HG02610 (cell line): ENCODE data around the gene CACNB3.
"Not testable (repeated sequence)": the region's sequence is repeated elsewhere in the genome, so short reads cannot be mapped to it uniquely, and the experiment has no call there.

Experiments used
- ATAC-seq: cut with Tn5 transposase; IDR thresholded peaks from one replicate; pipeline ENCODE4 v1.9.1; 2021; ENCODE audit warnings: mild to moderate bottlenecking, moderate library complexity; ENCODE audit not compliant: unreplicated experiment

The CACNB3 gene

GRCh38 chr12:48816143-48816854 lies 2.0 kb upstream of the CACNB3 start:
- ATAC-seq = no peak

DNA sequence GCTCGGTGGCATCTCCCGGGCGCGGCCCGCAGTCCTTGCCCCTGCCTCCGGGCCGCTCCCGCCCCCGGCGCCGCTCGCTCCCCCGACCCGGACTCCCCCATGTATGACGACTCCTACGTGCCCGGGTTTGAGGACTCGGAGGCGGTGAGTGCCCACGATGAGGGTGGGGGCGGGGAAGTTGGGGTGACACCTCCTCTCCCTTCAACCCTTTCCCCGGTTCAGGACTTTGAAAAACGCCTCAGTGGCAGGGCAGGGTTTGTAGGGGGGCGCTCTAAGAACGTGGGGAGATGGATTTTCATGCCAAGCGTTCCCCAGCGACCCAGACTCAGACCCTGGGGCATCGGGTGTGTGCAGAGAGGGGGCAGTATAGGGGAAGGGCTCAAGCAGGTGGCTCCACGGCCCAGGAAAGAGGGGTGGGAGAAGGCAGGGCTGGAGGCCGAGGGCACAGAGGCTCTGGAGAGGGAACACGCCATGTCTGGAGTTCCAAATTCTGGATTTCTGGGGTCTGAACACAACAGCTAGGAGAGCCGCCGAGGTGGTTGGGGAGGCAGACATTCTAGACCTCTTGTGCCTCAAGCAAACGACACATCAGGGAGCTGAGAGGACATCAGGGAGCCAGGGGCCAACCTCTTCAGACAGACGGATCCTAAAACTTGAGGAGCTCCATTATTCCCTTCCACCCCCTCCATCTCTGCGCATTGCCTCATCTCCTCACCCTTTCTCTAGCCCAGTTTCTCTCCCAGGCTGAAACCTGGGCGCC lies 715 bp downstream of the CACNB3 start:
- no peak for ATAC-seq

GRCh38 chr12:48819986-48820725 lies 1.9 kb downstream of the CACNB3 start:
- no peak for ATAC-seq

DNA sequence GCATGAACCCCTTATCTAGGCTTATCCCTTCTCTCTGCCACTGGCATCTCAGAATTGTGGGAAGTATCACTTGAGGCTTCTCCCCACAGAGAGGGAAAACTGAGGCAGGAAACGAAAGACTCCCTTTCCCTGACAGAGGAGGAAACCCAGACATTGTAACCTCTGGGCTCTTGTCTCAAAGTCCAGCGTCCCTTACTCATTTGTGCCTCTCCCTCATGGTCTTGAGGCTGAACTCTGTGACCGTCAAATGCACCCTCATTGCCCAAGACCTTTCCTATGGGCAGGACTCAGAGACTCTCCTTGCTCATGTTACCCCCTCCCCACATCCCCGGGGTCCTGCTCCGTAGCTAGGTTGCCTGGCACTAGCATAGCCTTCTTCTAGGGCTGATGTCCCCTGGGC lies 3.8 kb downstream of the CACNB3 start:
- ATAC-seq = no peak

GRCh38 chr12:48822711-48823110 lies 4.4 kb downstream of the CACNB3 start:
- no peak for ATAC-seq

GRCh38 chr12:48823281-48823680 lies 5.0 kb downstream of the CACNB3 start:
- ATAC-seq = no peak

- no peak for ATAC-seq
These were observed 5.8 kb downstream of the CACNB3 start for GRCh38 chr12:48824112-48824511.

DNA sequence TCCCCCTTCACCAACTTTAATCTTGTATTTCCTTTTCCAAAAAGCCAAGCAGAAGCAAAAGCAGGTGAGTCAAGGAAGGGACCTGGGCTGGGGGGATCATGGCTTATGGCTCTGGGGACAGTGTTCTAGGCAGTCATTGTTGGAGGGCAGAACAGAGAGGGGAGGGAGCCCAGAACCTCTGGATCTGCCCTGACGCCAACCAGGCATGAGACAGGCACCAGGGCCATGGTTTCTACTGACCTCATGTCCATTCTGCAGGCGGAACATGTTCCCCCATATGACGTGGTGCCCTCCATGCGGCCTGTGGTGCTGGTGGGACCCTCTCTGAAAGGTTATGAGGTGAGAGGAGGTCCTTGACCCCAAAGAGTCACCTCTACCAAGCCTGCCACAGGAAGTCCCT lies 6.6 kb downstream of the CACNB3 start:
- ATAC-seq = no peak

DNA sequence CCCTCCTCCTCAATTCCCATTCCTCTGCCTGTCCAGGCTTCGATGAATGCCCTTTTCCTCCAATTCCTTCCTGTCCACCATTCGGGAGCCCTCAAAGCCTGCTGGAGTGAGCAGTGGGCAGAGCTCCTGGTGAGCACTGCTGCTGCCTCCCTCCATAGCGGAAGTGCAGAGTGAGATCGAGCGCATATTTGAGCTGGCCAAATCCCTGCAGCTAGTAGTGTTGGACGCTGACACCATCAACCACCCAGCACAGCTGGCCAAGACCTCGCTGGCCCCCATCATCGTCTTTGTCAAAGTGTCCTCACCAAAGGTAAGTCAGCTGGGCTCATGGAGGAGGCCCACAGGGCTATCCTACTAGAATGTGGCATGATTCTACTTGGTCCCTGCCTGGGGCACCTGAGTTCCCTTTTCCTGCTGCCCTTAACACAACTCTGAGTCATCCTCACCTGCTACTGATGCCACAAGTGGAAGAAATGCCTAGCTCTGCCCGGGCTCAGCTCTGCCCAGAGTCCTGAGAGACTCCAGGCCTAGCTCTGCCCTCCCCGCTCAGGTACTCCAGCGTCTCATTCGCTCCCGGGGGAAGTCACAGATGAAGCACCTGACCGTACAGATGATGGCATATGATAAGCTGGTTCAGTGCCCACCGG lies 8.0 kb downstream of the CACNB3 start:
- no peak for ATAC-seq

GRCh38 chr12:48827026-48827425 lies 8.7 kb downstream of the CACNB3 start:
- ATAC-seq = no peak

- ATAC-seq = no peak
These were observed 9.3 kb downstream of the CACNB3 start for GRCh38 chr12:48827513-48828096.

DNA sequence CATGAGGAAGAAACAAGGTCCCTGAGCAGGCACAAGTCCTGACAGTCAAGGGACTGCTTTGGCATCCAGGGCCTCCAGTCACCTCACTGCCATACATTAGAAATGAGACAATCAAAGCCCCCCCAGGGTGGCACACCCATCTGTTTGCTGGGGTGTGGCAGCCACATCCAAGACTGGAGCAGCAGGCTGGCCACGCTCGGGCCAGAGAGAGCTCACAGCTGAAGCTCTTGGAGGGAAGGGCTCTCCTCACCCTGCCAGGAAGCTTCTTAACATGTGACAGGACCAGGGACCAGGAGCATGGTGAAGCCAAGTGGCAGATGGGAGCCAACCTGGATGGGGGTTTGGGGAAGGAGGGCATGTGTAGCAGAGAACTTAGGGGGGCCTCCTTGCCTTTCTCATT lies 10.0 kb downstream of the CACNB3 start:
- ATAC-seq = no peak

DNA sequence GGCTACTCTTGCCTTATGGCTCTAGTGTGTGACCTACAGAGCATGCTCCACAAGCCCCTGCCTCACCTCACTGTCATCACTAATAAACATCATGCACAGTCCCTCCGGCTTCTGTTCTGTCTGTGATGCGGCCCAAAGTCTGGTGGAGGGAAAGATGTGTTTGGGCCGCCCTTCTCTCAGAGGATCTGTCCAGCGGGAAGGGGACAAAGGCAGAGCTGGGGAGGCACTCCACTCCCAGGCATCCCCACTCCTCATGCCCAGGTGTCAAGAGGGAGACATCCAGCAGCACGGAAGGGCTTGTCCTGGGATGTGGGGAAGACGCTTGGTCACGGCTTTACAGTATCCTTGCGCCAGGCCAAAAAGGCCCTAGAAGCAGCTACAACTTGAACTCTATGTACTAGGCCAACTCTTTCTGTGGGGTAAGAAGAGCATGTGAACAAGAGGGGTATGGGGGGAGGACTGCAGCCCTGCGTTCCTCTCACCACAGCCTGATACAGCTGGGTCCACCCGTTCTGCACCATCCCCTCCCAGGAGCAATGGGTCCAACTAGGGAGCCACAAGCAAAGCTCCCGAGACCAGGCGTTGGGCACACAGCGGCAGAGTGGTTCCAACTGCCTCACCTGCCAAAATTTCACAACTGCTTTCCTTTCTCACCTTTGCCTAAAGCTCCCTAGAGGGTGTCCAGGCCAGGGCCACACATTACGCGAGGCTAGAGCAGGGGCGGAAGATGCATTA lies 10.7 kb downstream of the CACNB3 start:
- no peak for ATAC-seq

DNA sequence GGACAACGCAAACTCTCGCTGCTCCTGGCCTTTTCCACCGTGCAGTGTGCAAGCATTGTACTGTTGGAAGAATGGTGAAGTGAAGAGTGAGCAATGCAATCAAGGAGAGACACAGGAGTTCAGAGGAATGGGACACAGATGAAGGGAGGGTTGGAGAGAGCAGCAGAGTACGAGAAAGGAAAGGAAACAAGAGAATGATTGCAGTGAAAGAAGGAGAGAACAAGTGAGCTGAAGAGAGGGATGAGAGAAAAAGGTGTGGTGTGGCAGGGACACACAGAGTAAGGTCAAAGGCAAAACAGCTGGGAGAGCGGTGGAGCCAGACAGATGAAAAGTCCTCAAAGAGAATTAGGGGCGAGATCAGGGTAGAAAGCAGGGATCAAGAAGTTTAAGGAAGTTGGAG lies 13.0 kb downstream of the CACNB3 start:
- ATAC-seq = no peak

GRCh38 chr12:48832321-48833060 lies 14.2 kb downstream of the CACNB3 start:
- no peak for ATAC-seq

- no peak for ATAC-seq
These were observed 19.8 kb downstream of the CACNB3 start for GRCh38 chr12:48838048-48838447.

DNA sequence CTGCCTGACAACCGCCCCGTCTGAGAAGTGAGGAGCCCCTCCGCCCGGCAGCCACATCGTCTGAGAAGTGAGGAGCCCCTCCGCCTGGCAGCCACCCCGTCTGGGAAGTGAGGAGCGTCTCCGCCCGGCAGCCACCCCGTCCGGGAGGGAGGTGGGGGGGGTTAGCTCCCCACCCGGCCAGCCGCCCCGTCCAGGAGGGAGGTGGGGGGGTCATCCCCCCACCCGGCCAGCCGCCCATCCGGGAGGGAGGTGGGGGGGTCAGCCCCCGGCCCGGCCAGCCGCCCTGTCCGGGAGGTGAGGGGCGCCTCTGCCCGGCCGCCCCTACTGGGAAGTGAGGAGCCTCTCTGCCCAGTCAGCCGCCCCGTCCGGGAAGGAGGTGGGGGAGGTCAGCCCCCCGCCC lies 23.7 kb downstream of the CACNB3 start:
- not testable (repeated sequence) for ATAC-seq

DNA sequence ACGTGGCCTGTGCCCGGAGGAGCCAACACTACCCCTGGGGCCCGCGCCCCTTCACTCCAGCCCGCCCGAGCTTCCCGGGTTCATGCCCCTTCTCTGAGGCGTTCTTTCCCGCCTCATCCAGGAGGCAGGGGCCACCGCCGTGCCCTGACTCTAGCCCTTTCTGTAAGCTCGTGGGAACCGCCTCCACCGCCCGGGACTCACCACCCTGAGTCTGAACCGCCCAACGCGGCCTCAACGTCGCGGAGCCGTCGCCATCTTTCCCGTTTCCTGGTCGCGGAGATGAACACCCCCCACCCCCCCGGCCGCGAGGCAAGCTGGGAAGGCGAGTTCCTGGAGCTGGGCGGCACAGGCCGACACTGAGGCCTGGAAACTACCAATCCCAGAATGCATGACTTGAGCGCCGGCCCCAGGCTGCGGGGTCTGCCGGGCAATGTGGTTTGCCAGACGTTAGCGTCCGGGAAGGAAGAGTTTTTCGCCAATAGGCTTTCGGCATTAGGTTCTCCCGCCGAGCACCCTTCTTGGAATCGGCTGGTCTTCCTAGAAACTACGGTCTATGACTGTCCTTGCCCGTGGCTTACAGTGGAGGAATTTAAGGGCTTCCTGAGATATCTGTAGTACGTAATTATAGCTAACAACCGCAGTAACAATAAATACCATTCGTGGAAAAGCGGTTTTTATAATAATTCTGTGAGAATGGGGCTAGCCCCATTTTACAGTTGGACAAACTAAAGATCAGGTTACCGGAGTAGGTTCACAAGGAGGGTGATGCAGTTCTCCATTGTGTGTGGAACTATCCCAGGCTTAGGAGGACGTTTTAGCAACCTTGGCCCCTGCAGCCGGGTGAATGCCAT lies 33.8 kb downstream of the CACNB3 start, which contains the start of gene DDX23:
Gene DDX23 (minus strand): TSS at position 281 of the 851 bp plus-strand sequence. CDS start 6,381 bp downstream, outside the sequence.
- ATAC-seq = peak; percentile 92
